ENCODE data around the gene PACSIN3.

- TF ChIP-seq, protein P1, sequence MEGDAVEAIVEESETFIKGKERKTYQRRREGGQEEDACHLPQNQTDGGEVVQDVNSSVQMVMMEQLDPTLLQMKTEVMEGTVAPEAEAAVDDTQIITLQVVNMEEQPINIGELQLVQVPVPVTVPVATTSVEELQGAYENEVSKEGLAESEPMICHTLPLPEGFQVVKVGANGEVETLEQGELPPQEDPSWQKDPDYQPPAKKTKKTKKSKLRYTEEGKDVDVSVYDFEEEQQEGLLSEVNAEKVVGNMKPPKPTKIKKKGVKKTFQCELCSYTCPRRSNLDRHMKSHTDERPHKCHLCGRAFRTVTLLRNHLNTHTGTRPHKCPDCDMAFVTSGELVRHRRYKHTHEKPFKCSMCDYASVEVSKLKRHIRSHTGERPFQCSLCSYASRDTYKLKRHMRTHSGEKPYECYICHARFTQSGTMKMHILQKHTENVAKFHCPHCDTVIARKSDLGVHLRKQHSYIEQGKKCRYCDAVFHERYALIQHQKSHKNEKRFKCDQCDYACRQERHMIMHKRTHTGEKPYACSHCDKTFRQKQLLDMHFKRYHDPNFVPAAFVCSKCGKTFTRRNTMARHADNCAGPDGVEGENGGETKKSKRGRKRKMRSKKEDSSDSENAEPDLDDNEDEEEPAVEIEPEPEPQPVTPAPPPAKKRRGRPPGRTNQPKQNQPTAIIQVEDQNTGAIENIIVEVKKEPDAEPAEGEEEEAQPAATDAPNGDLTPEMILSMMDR (IDR thresholded peaks at IDR 0.05), result no peak
- TF ChIP-seq POLR2A (IDR thresholded peaks at IDR 0.05), result no peak
Observed at GRCh38 chr11:47155879-47156278, 30.4 kb downstream of the PACSIN3 start.
